ENCODE measurements around the gene ZNF132. TPM values are rescaled to one million over a fixed set of nuclear protein-coding genes. Genes with fewer than 3 reads are reported as not detected.

ZNF132 gene
- total RNA-seq, 1 experiment from 2014 or later = not detected

- peak; percentile 76 for ATAC-seq
- Histone ChIP-seq H4K20me1 (ENCODE audit: insufficient read depth) (peaks cover 27% of the 10 kb centered on the region; the same call in 1 of the 2 replicates), H3K4me3 (replicated peaks in 1 of 2; ENCODE audit: low read depth in 1 of 2, low read length in 2 of 2) (no peak within 1 kb of the TSS), H3K9ac (ENCODE audit: low read length) (peak within 1 kb of the TSS; percentile 22), H3K9me2 (ENCODE audit: insufficient read depth) (no peaks in the 10 kb centered on the region), H3K9me3 (ENCODE audit: control insufficient read depth in 1 of 2, insufficient read depth in 1 of 2, low read depth in 1 of 2, low read length in 2 of 2) (no peaks in the 10 kb centered on the region), H3K4me1 (ENCODE audit: control insufficient read depth in 1 of 2, insufficient read depth in 2 of 2, low read length in 2 of 2) (peaks cover 22 to 55% of the 10 kb centered on the region in 2 experiments), H3K27ac (ENCODE audit: low read depth, low read length) (peak within 1 kb of the TSS; percentile 36), H3K79me2 (ENCODE audit: insufficient read depth, low read length) (peaks cover 31% of the 10 kb centered on the region), H2AFZ (ENCODE audit: low read depth, low read length, poor library complexity, severe bottlenecking) (no peak within 1 kb of the TSS), H3K36me3 (ENCODE audit: control insufficient read depth in 1 of 2, insufficient read depth in 2 of 2, low read length in 2 of 2) (peaks cover 22 to 47% of the 10 kb centered on the region in 2 experiments; a peak in 3 of 4 replicates), H3K4me2 (ENCODE audit: low read length) (peak within 1 kb of the TSS; percentile 48), H3K27me3 (ENCODE audit: insufficient read depth, low read length) (no peaks in the 10 kb centered on the region)
- intact Hi-C loops (cut with micrococcal nuclease) = no loop called here
- no peak for DNase-seq (ENCODE audit: low read depth, low spot score)
- RAD21 ChIA-PET (ENCODE audit: low non-redundant PET in 1 of 2, low total read pairs in 2 of 2, uncharacterized antibody in 2 of 2, unreplicated experiment in 2 of 2) = no interaction called here
- CTCF ChIA-PET = no interaction called here
- POLR2A ChIA-PET = no interaction called here
- no TSS peak for BruUV-seq (replicated peaks)
- TF ChIP-seq EZH2phosphoT487 (IDR thresholded peaks at IDR 0.05; ENCODE audit: borderline replicate concordance) = no peak
- TF ChIP-seq MAX (IDR thresholded peaks at IDR 0.05) = no peak
- TF ChIP-seq POLR2AphosphoS5 (IDR thresholded peaks at IDR 0.05; ENCODE audit: low read depth, low read length) = peak; percentile 81
- peak; percentile 11; the same call in 1 of the 2 replicates for TF ChIP-seq JUND (IDR thresholded peaks at IDR 0.05)
- no peak for TF ChIP-seq ZNF274 (IDR thresholded peaks at IDR 0.05; ENCODE audit: low read depth, low read length)
- no peak for TF ChIP-seq SRF (IDR thresholded peaks at IDR 0.05; ENCODE audit: low read depth)
These were observed 44.6 kb downstream of the ZNF132 start, which contains the start of gene RNF225 for GRCh38 chr19:58395220-58395978. Gene RNF225, plus strand, starts transcription at chr19:58395656. Its CDS starts 434 bp downstream, at chr19:58396090.

DNA sequence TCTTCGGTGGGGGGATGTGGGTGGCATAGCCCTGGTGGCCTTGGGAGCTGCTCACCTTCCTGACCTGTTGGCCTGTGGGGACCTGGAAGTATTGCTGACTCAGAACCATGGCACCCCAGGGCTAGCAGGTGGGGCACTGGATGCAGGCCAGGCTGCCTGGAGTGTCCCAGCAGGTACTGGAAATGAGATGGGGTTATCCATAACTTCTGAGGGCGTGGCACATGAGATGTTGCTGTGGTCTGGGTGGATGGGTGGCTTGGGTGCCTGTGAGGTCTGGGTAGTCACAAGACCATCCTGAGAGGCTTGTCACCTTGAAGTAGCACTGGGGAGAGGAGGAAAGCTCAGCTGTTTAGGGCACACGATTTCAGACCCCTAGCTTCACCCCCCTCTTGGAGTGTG, 45.1 kb downstream of the ZNF132 start:
- ATAC-seq (peak; percentile 28), DNase-seq (ENCODE audit: low read depth, low spot score) (no peak)
- peaks cover 37% of the 10 kb centered on the region for H3K79me2 ChIP-seq (ENCODE audit: insufficient read depth, low read length)
- no peak overlapping the region for H3K4me3 ChIP-seq (replicated peaks in 1 of 2; ENCODE audit: low read depth in 1 of 2, low read length in 2 of 2)
- H3K9me3 ChIP-seq (ENCODE audit: control insufficient read depth in 1 of 2, insufficient read depth in 1 of 2, low read depth in 1 of 2, low read length in 2 of 2) = no peaks in the 10 kb centered on the region
- no peak overlapping the region for H2AFZ ChIP-seq (ENCODE audit: low read depth, low read length, poor library complexity, severe bottlenecking)
- H3K27ac ChIP-seq (ENCODE audit: low read depth, low read length) = peak overlapping the region; percentile 36
- peaks cover 20 to 53% of the 10 kb centered on the region in 2 experiments for H3K4me1 ChIP-seq (ENCODE audit: control insufficient read depth in 1 of 2, insufficient read depth in 2 of 2, low read length in 2 of 2)
- POLR2A ChIA-PET = no interaction called here
- BruUV-seq (replicated peaks) = no TSS peak
- H3K9me2 ChIP-seq (ENCODE audit: insufficient read depth) = no peaks in the 10 kb centered on the region
- 0 out of 2 replicates have a peak, but pooled peaks have one; percentile 20 for TF ChIP-seq MAX (IDR thresholded peaks at IDR 0.05)
- TF ChIP-seq SP1 (IDR thresholded peaks at IDR 0.05; ENCODE audit: low read depth) = peak; percentile 11; the same call in 1 of the 2 replicates
- TF ChIP-seq RAD21 (IDR thresholded peaks at IDR 0.05; ENCODE audit: low read depth) = no peak
- peak overlapping the region; percentile 22 for H3K9ac ChIP-seq (ENCODE audit: low read length)
- CTCF ChIA-PET = no interaction called here
- peaks cover 22 to 51% of the 10 kb centered on the region in 2 experiments; a peak in 3 of 4 replicates for H3K36me3 ChIP-seq (ENCODE audit: control insufficient read depth in 1 of 2, insufficient read depth in 2 of 2, low read length in 2 of 2)
- H3K27me3 ChIP-seq (ENCODE audit: insufficient read depth, low read length) = no peaks in the 10 kb centered on the region
- H4K20me1 ChIP-seq (ENCODE audit: insufficient read depth) = peaks cover 31% of the 10 kb centered on the region; the same call in 1 of the 2 replicates
- intact Hi-C loops (cut with micrococcal nuclease) = no loop called here
- H3K4me2 ChIP-seq (ENCODE audit: low read length) = peak overlapping the region; percentile 48
- RAD21 ChIA-PET (ENCODE audit: low non-redundant PET in 1 of 2, low total read pairs in 2 of 2, uncharacterized antibody in 2 of 2, unreplicated experiment in 2 of 2) = no interaction called here

Measured in HCT116 (cell line).